ENCODE data around the gene DEF6. TPM values are rescaled to one million over a fixed set of nuclear protein-coding genes. Genes with fewer than 3 reads are reported as not detected.

Gene DEF6
- total and polyA plus RNA-seq, 2 experiments from 2014 or later: 5.1 to 7.2 TPM

- ATAC-seq: peak; percentile 75
- H3K9me3 Mint-ChIP-seq: no peaks in the 10 kb centered on the region; the same call in 2 of the 3 replicates
- TF ChIP-seq CTCF (conservative IDR thresholded peaks at IDR 0.05; ENCODE audit: low read depth in 2 of 2) (no peak), STAT1 (IDR thresholded peaks at IDR 0.05; ENCODE audit: unreplicated experiment) (no peak), NANOG (IDR thresholded peaks at IDR 0.05; ENCODE audit: borderline replicate concordance) (0 out of 2 replicates have a peak, but pooled peaks have one; percentile 4), REST (IDR thresholded peaks at IDR 0.05; ENCODE audit: unreplicated experiment) (no peak), ZNF331 (CRISPR knock-in tag; IDR thresholded peaks at IDR 0.05; ENCODE audit: low read depth) (no peak)
These were observed 37.5 kb upstream of the DEF6 start for GRCh38 chr6:35259948-35260590.

GRCh38 chr6:35260591-35261570 is 36.7 kb upstream of the DEF6 start:
- H3K27me3 ChIP-seq (ENCODE audit: insufficient read depth): no peaks in the 10 kb centered on the region
- no peak for ATAC-seq
- H3K36me3 Mint-ChIP-seq (ENCODE audit: low read depth): no peaks in the 10 kb centered on the region
- no peaks in the 10 kb centered on the region for H3K9me2 ChIP-seq (ENCODE audit: insufficient read depth)
- H3K27me3 Mint-ChIP-seq (ENCODE audit: insufficient read depth, low read depth, poor library complexity): peaks cover 10% of the 10 kb centered on the region
- H3K4me1 ChIP-seq (ENCODE audit: insufficient read depth): peaks cover 8% of the 10 kb centered on the region; the same call in 1 of the 2 replicates
- peaks cover 22% of the 10 kb centered on the region for H3K79me2 ChIP-seq (replicated peaks; ENCODE audit: insufficient read depth)
- peak overlapping the region; percentile 84 for H3K4me2 ChIP-seq
- peak overlapping the region; percentile 84 for H3K4me3 ChIP-seq
- no peak for DNase-seq (ENCODE audit: low spot score)
- peak overlapping the region; percentile 99 for H3K27ac Mint-ChIP-seq
- no peaks in the 10 kb centered on the region for H3K36me3 ChIP-seq (ENCODE audit: insufficient read depth)
- H3K4me1 Mint-ChIP-seq: peaks cover 4% of the 10 kb centered on the region
- peak overlapping the region; percentile 95 for H3K27ac ChIP-seq (ENCODE audit: low read depth)
- H3K4me3 Mint-ChIP-seq: peak overlapping the region; percentile 89
- H3K9me3 Mint-ChIP-seq: no peaks in the 10 kb centered on the region; the same call in 2 of the 3 replicates
- 0 out of 2 replicates have a peak overlapping the region, but pooled peaks have one; percentile 39 for H2AFZ ChIP-seq
- H4K20me1 ChIP-seq (replicated peaks; ENCODE audit: insufficient read depth): no peaks in the 10 kb centered on the region; the same call in 1 of the 2 replicates
- TF ChIP-seq NANOG (IDR thresholded peaks at IDR 0.05; ENCODE audit: borderline replicate concordance) (no peak), JUNB (IDR thresholded peaks at IDR 0.05; ENCODE audit: unreplicated experiment) (no peak), REST (IDR thresholded peaks at IDR 0.05; ENCODE audit: unreplicated experiment) (no peak), ZNF114 (CRISPR knock-in tag; IDR thresholded peaks at IDR 0.05) (no peak), ZNF331 (CRISPR knock-in tag; IDR thresholded peaks at IDR 0.05; ENCODE audit: low read depth) (no peak), EZH2 (IDR thresholded peaks at IDR 0.05; ENCODE audit: low read depth, unreplicated experiment) (no peak), ETS1 (IDR thresholded peaks at IDR 0.05) (no peak), CREB1 (CRISPR knock-in tag; IDR thresholded peaks at IDR 0.05; ENCODE audit: low read depth) (no peak)
- peaks cover 8% of the 10 kb centered on the region; the same call in 1 of the 2 replicates for H3F3A ChIP-seq (replicated peaks; ENCODE audit: low read depth)

More at GRCh38 chr6:35259948-35260590, 37.5 kb upstream of the DEF6 start:
- H3K27ac ChIP-seq (ENCODE audit: low read depth): peak overlapping the region; percentile 95
- H3K4me1 Mint-ChIP-seq: peaks cover 4% of the 10 kb centered on the region
- H3K4me1 ChIP-seq (ENCODE audit: insufficient read depth): peaks cover 8% of the 10 kb centered on the region; the same call in 1 of the 2 replicates
- no peaks in the 10 kb centered on the region for H3K9me2 ChIP-seq (ENCODE audit: insufficient read depth)
- H2AFZ ChIP-seq: peak overlapping the region; percentile 39; the same call in 1 of the 2 replicates
- H3K4me3 ChIP-seq: peak overlapping the region; percentile 84
- no peaks in the 10 kb centered on the region; the same call in 1 of the 2 replicates for H4K20me1 ChIP-seq (replicated peaks; ENCODE audit: insufficient read depth)
- H3K27me3 Mint-ChIP-seq (ENCODE audit: insufficient read depth, low read depth, poor library complexity): peaks cover 10% of the 10 kb centered on the region
- peaks cover 8% of the 10 kb centered on the region; the same call in 1 of the 2 replicates for H3F3A ChIP-seq (replicated peaks; ENCODE audit: low read depth)
- H3K27ac Mint-ChIP-seq: peak overlapping the region; percentile 99
- peaks cover 22% of the 10 kb centered on the region for H3K79me2 ChIP-seq (replicated peaks; ENCODE audit: insufficient read depth)
- H3K27me3 ChIP-seq (ENCODE audit: insufficient read depth): no peaks in the 10 kb centered on the region
- no peaks in the 10 kb centered on the region for H3K36me3 ChIP-seq (ENCODE audit: insufficient read depth)
- peak overlapping the region; percentile 84 for H3K4me2 ChIP-seq
- peak overlapping the region; percentile 89 for H3K4me3 Mint-ChIP-seq
- no peaks in the 10 kb centered on the region for H3K36me3 Mint-ChIP-seq (ENCODE audit: low read depth)
- DNase-seq (ENCODE audit: low spot score): peak; percentile 93

Data from GM23338 (cell line).